Skin of body (tissue), 2 donors: ENCODE results near the gene SPON2. TPM values are rescaled to one million over a fixed set of nuclear protein-coding genes. Genes with fewer than 3 reads are reported as not detected.
A peak's percentile ranks its signal among the peaks of the same experiment; 100 is the strongest.

Experiments
- DNase-seq: peaks from one replicate; lab custom pipeline; 2025; lab: John Stamatoyannopoulos, UW
- total RNA-seq: library from RNA; depleted of rRNA; stranded (reverse); fragments of >200 nt; gene quantifications from one replicate; pipeline ENCODE4 v1.2.3, GENCODE V29; 2014

The SPON2 gene
- total RNA-seq, 1 donor from 2014 or later = 46.1 TPM

DNA sequence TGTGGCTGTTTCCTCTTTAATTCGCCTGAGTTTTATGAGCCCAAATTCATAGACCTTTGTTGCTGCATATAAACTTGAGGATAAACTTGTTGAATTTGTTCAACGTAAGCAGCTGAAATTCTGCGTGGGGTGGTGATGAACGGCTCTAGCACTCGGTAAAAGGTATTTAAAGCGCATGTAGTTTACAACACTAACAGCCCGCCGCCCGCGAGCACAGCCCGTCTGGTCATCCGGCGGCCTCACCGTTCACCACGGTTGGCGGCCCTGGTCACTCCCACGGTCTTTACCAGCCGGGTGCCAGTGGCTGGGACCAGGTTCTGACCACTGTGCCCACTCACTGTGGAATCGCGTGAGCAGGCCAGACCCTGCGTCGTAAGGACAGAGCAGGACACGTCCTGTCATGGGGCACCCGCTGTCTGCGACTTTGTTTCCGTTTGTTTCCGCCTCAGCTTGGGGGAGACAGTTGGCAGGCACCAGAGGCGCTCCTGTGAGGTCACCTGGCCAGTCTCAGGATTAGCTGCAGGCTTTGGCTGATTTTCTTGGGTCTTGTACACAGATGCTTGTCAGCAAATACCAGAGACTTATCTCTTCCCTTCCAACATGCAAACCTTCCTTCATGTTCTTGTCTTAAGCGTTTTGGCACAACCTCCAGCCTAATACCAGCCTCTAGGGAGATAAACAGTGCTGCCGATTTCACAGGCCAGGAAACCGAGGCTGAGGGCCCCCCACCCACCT, 36.8 kb upstream of the SPON2 start:
- DNase-seq = peak; percentile 30

GRCh38 chr4:1208266-1208961, 36.0 kb upstream of the SPON2 start:
- DNase-seq = no peak

- DNase-seq = peak; percentile 61
Measured at GRCh38 chr4:1207603-1208265, 35.4 kb upstream of the SPON2 start.

- no peak for DNase-seq
Measured at GRCh38 chr4:1207157-1207470, 34.7 kb upstream of the SPON2 start.

- DNase-seq = no peak
Measured at GRCh38 chr4:1206299-1207156, 34.1 kb upstream of the SPON2 start.

DNA sequence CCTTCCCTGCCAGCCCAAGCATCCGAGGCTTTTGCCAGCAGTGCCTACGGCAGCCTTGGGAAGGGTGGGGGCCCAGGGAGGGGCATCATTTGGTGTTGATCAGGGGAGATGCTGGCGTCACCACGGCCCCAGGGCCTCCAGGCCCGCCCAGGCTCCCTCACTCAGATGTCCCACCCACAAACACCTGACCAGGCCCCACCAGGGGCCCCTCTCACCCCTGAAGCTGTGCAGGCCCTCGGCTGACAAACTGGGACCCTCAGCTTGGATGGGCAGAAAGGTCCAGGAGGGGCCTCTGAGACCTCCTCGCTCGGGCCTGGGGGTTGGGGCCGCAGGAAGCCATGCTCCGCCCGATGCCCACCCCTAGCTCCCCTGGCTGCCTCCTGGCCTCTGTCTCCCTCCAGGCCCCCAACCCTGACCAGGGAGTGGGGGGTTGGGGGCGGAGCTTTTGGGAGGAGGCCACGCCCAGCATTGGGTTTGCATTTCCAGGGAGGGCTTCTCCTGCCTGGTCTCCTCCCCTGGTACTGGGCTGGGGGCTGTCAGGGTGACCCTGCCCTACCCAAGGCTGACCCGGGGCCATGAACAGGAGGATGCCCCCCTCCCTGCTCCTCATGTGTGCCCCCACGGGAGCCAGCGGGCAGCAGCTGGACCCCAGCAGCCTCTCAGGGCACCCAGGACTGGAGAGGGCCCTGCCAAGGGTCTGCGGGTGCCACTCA, 33.4 kb upstream of the SPON2 start:
- DNase-seq = no peak

DNA sequence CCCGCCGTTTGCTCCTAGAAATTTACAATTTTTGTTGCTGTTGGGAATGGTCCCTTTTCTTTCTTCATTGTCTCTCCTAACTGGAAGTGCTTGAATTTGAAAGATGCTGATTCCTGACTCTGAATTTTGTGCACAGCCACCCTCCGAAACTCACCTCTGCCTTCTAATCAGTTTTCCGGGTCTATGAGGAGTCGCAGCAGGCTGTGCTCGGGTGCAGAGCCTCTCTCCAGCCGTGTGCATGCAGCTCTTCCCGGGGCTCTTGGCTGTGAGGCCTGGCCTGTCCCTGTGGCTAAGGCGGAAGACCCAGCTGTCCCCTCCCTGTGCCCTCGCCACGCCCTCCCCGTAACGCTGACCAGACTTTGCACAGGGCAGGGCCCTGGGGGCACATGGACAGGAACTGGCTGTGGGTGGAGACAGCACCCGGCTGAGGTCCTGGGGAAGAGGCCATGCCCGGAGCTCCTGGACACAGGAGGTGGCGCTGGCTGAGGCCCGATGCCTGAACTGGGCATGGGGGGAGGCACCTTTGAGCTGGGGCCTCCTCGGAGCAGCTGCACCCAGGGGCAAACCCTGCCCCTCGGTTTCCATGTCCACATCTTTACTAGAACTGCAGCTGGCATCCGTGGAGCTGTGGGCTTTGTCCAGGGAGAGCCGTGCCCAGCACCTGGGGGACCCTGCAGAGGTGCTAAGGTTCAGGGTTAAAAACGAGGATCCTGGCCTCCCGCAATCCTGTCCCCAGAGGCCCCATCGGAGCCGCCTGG, 32.6 kb upstream of the SPON2 start:
- no peak for DNase-seq

- no peak for DNase-seq
Measured at GRCh38 chr4:1204286-1204827, 32.0 kb upstream of the SPON2 start.

- no peak for DNase-seq
Measured at GRCh38 chr4:1203026-1203616, 30.7 kb upstream of the SPON2 start.

DNA sequence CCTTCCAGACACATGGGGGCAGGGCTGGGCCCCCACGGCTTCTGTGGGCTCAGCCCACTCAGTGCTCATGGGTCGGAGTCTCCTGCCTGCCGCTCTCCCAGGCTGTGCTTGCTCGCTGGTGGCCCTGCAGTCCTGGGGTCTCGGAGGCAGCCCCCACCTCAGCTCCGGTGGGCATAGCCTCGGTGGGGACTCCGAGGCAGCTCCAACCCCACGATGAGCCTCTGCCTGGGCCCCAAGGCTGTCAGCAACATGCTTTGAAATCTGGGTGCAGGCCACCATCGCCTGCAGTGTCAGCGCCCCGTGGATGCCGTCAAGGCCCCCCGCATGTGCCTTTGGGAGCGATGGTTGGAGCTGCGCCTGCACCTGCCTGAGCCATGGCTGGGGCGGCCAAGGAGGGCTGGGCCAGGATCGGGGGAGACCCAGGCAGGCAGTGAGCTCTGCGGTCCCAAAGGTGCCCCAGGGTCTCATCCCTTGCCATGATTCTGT, 30.2 kb upstream of the SPON2 start:
- DNase-seq = no peak

- peak; percentile 23 for DNase-seq
Measured at GRCh38 chr4:1201851-1202525, 29.6 kb upstream of the SPON2 start.

DNA sequence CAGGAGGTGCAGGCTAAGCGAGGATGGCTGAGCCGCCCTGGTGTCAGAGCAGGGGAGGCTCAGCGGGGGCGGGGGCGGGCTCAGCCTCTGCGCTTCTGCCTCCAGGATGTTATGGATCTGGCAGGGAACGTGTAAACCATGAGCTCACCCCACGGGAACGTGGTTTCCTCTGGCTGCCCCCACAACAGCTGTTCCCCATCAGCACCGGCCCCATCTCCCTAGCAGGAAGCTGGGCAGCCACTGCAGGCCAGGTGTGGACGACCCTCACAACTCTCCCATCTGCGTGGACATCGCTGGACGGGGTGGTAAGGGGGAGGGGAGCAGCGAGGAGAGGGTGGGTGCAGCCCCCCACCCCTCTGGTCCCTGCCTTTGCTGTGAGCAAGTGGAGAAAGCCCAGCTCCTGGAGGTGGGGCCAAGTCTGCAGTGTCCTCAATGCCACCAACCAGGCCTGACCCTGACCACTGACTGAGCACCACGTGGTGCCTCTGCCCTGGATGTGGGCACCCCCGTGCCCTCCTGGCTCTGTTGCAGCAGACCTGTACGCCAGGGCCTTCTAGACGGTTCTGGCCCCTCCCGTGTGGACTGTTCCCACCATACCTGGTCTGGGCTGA, 28.1 kb upstream of the SPON2 start:
- peak; percentile 87 for DNase-seq

- no peak for DNase-seq
Measured at GRCh38 chr4:1199556-1200331, 27.4 kb upstream of the SPON2 start.

DNA sequence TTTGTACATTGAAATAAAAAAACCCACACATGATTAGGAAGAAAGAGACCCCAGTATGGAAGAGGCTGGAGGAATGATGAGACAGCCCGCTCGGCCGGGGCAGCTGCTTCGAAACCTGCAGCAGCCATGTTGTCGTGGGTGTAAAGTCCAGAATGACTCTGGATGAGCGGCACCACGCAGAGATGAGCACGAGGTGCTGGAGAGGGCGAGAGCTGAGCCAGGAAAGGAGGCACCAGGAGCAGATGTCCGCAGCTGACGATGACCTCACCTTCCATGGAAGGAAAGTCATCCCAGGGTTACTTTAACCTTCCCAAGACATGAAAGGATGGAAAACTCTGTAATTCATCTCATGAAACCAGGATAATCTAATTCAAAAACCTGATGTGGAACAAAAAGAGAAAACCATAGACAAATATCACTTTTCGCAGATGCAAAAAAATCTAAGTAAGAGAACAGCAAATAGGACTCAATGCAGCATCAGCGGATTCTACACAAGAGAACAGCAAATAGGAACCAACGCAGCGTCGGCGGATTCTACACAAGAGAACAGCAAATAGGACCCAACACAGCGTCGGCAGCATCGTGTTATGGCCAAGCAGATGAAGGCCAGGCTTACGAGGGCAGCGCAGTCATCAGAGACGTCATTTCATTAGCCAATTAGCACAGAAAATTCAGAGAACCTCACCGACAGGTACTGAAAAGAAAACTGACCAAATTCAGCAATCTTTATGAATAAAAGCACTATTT, 25.9 kb upstream of the SPON2 start:
- no peak for DNase-seq

GRCh38 chr4:1196421-1197183, 24.2 kb upstream of the SPON2 start:
- no peak for DNase-seq

GRCh38 chr4:1195891-1196401, 23.6 kb upstream of the SPON2 start:
- no peak for DNase-seq
